AG08396 (cell line): ENCODE data around the gene ZC2HC1C.

ENCODE experiments used
- DNase-seq: peaks from one replicate; pipeline ENCODE4 v3.0.0; 2012; ENCODE audit warnings: low spot score, mixed read lengths

Gene ZC2HC1C, protein sequence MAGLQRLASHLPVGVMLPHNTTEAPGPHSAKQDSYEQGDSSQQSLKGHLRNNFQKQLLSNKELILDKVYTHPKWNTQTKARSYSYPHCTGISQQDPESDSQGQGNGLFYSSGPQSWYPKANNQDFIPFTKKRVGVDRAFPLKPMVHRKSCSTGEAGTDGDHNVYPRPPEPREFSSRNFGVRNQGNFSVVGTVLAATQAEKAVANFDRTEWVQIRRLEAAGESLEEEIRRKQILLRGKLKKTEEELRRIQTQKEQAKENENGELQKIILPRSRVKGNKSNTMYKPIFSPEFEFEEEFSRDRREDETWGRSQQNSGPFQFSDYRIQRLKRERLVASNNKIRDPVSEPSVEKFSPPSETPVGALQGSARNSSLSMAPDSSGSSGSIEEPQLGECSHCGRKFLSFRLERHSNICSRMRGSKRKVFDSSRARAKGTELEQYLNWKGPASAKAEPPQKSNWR

GRCh38 chr14:75069121-75069810 lies at the start of gene ZC2HC1C:
Gene ZC2HC1C, plus strand, starts transcription at chr14:75069641. Its CDS starts 933 bp downstream, at chr14:75070574.
- DNase-seq, result peak; percentile 95

DNA sequence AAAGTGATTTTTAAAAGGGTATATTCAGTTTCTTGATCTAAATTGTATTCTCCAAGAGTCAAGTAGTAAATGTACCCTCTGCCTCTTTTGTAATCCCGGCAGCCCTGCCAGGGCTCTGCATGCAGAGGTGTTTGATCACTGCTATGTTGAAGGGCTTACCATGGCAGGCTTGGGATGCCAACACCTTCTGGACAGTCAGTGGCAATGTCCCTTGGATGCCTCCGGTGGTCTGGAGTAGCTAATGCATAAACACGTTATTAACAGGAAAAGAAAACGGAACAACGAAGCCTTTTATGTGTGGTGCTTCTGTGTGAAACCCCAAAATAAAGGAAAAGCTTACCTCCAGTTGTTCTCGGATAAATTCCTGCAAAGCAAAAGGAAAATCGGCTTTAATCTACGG lies 46.8 kb upstream of the ZC2HC1C start:
- DNase-seq, result no peak

DNA sequence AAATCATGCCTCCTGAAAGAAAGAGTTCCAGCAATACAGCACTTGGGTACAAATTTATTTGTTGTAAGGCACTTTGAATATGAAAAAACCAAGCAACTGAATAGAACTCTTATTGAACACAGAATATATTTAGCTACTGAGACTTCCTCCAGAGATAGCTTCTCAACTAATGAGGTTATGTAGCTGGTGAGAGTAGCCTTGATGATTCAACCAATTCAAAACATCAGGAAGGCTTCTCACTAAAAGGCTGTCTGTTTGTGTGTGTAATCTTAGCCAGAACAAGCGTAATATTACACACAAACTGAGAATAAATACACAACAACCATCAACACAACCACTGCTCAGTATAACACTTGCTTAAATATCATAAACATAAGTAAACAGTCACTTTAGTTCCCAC lies 46.3 kb upstream of the ZC2HC1C start:
- no peak for DNase-seq

GRCh38 chr14:75025082-75025481 lies 44.4 kb upstream of the ZC2HC1C start:
- DNase-seq, result no peak

- no peak for DNase-seq
These were observed 43.6 kb upstream of the ZC2HC1C start for GRCh38 chr14:75025876-75026275.

- DNase-seq, result no peak
These were observed 39.3 kb upstream of the ZC2HC1C start for GRCh38 chr14:75030147-75030546.

- no peak for DNase-seq
These were observed 36.5 kb upstream of the ZC2HC1C start for GRCh38 chr14:75032939-75033338.

DNA sequence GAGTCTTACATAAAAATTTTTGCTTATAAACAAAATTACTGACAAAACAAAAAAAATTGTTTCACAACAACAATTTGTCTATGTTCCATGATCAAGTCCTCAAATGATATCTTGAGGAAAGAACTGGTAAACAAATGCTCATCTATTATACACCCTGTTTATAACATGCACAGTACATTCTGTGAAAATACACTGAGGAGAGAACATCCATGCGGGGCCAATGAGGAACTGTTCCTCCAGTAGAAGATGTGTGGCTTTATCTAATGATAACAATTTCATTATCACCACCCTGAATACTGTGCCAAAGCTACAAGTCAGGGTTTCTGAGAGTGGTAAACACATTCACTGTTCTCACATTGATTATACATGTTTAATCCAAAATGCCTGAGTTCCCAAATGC lies 28.9 kb upstream of the ZC2HC1C start:
- DNase-seq, result no peak

DNA sequence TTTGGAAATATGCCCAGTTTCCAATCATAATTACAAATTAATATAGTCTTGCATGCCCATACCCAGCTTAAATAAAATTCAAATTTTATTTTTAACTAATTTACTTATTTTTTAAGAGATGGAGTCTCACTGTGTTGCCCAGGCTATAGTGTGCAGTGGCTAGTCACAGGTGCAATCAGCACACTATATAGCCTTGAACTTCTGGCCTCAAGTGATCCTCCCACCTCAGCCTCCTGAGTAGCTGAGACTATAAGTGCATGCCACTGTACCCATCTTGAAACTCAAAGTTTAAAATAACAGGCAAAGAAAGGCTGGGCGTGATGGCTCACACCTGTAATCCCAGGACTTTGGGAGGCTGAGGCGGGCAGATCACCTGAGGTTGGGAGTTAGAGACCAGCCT lies 28.5 kb upstream of the ZC2HC1C start:
- no peak for DNase-seq

GRCh38 chr14:75041613-75042012 lies 27.8 kb upstream of the ZC2HC1C start:
- DNase-seq, result no peak

GRCh38 chr14:75042035-75042434 lies 27.4 kb upstream of the ZC2HC1C start:
- DNase-seq, result no peak

DNA sequence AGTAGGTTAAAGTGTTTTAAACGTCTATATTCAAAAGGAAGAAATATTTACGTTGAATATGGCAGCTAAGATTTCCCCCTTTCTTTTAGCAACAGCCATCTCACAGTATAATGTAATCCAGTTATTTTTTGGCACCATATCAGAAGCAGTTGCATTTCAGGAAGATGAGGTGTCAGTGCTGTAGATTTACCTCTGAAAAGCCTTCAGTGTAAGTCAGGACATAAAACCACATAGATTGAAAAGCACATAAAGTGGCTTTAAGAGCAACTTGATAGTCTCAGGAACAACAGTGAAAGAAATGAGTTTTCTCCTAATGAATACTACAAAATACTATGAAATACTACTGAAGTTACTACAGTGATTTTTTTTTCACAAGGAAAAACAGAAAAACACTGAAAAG lies 25.1 kb upstream of the ZC2HC1C start:
- DNase-seq, result peak; percentile 33

DNA sequence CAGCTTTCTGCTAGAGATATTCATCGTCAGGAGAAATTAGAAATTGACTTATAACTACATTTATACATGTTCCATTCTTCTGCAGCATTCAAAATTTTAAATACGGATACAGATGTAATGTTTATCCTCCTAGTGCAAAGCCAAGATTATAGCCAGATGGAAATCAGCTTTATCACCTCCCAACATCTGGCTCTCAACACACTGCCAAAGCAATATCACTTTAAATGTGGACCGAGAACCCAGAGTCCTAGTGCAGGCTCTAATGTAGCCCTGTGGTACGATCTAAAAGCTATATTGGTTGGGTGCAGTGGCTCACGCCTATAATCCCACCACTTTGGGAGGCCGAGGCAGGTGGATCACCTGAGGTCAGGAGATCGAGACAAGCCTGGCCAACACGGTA lies 24.7 kb upstream of the ZC2HC1C start:
- no peak for DNase-seq

- no peak for DNase-seq
These were observed 23.2 kb upstream of the ZC2HC1C start for GRCh38 chr14:75046275-75046674.

GRCh38 chr14:75046899-75047298 lies 22.5 kb upstream of the ZC2HC1C start:
- peak; percentile 26 for DNase-seq

DNA sequence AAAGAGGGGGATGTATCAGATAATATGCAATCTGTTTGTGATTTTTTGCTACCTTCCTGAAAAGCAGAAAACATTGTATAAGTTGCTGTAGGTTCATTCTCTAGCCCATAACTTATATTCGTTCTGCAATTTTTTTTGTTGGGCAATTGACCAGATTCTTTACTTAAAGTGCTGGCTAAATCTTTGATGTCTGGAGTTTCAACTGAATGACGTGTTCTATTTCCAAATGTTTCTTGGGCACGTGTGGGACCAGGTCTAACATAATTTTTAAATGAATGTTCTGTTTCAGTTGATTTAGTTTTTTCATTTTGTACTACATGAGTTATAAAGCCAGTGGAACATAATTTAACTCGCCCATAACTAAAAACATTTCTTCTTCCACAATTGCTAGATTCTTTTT lies 21.9 kb upstream of the ZC2HC1C start:
- no peak for DNase-seq

GRCh38 chr14:75048101-75048500 lies 21.3 kb upstream of the ZC2HC1C start:
- DNase-seq, result no peak

DNA sequence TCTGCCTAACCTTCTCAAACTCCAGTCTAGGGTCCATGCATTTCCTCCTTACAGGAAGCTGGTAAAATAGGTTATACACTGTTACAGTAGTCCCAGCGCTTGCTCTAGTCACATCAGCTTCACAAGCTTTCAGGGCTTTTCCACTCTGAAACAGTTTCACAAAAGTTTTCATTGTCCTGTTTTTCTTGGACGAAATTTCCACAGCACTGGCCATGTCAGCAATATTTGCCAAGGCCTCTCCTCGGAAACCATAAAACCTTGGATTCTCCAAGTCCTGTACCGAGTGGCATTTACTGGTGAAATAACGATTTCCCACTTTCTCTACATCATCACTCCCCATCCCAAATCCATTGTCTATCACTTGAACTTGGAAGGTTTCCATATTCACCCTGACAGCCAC lies 20.3 kb upstream of the ZC2HC1C start:
- DNase-seq, result no peak

DNA sequence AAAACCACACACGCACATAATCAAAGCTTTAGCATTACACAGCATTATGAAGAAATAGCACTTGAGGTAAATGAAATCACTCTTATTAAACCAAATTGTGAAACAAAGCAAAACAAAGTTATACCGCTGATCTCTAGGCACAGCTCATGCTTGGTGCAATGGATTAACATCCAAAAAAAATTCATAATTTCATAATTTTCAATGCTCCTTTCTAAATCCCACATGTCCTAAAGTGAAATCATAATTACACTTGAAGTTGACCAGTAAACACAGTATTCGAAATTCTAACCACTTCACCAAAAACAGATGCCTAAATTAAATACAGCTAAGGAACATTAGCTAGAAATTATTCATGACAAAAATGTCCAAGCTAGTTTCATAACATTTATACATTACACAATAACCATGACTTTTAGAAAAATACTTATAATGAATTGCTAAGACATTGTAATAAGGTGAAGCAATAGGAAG lies 19.7 kb upstream of the ZC2HC1C start:
- DNase-seq, result no peak

- peak; percentile 92 for DNase-seq
These were observed 18.4 kb upstream of the ZC2HC1C start, which contains the start of gene MLH3 for GRCh38 chr14:75050852-75051555. Gene MLH3, minus strand, starts transcription at chr14:75051467. Its CDS starts 1,812 bp downstream, at chr14:75049655.

DNA sequence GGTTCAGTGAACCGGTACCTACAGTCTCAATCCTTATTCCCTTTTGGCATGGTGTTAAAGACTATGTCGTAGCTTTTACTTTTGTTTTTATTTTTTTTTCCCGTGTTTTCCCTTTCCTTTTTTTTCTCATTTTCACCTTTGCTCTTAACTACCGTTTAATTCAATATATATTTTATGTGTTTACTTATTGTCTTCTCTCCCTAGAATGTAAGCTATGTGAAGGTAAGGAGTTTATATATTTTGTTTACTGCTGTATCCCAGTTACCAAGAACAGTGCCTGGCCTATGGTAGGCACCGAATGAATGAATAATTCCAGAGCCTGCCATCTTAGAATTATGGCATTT lies 17.9 kb upstream of the ZC2HC1C start:
- DNase-seq, result no peak

DNA sequence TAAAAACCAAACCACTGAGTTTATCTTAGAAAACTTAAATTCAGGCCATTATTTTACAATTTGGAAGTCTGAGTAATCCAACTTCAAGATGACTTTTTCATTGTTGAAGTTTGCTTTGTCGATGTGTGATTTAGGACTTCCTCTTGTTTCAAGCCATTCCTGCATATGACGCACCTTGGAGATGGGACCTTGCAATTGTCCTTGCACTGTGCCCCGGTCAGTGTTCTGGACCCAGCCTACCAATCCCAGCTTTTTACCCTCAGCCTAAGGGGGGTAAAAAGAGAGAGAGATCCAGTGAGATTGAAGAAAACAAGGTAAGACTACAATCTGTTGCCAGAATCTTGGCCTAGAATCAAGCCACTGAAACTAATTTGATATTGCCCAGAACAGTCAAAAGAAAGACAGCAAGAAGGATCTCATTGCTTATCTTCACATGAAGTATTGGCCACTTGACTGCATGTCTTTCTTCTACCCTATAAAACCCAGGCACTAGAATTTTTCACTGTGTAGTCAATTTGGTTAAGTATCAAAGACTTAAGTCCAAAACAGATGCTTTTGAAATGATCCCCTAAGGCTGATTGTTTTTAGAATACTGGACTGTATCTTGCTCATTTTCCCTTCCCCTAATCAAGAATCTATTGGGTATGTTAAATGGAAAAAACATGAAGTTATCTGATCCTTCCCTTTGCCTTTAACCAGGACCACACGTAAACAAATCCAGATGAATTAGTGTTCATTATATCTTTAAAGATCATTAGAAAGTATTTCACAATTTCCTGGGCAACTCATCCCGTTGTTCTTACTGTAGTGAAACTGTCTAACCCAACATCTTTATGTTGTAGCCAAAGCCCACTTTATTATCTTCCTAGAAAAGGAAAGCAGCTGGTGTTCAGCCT lies 15.8 kb upstream of the ZC2HC1C start:
- no peak for DNase-seq
